Measurements from ENCODE around the gene FMN2.

Gene FMN2

DNA sequence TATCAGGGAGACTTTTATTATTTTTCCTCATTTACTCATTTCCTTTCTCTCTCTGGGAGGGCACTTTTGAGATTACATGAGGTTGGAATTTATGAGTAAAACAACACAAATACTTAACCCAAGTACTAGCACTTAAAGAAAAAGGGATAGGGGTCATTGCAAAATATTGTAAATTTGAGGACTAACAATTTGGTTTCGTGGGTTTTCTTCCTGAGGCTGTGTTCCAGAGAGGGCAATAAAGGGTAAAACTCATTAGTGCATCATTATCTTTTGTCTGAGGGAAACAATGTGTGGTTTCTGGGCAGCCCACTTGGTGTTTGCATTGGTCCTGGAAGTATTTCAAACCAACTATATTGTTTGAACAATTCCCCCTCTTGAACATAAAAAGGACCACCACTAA is 423.8 kb downstream of the FMN2 start (continued):
- TF ChIP-seq ZNF660 (tag by site-specific recombination; IDR thresholded peaks at IDR 0.05) (no peak), ZNF792 (tag by site-specific recombination; IDR thresholded peaks at IDR 0.05) (no peak), ZNF623 (tag by site-specific recombination; IDR thresholded peaks at IDR 0.05) (no peak), ZNF341 (tag by site-specific recombination; IDR thresholded peaks at IDR 0.05; ENCODE audit: low read depth) (no peak), ZBTB20 (tag by site-specific recombination; IDR thresholded peaks at IDR 0.05) (no peak), ZNF510 (tag by site-specific recombination; IDR thresholded peaks at IDR 0.05; ENCODE audit: insufficient replicate concordance) (no peak), ZNF610 (tag by site-specific recombination; IDR thresholded peaks at IDR 0.05; ENCODE audit: borderline replicate concordance) (peak; percentile 27; the same call in 1 of the 2 replicates), ZNF221 (tag by site-specific recombination; IDR thresholded peaks at IDR 0.05; ENCODE audit: borderline replicate concordance) (no peak), ZNF223 (tag by site-specific recombination; IDR thresholded peaks at IDR 0.05) (no peak), ZNF776 (tag by site-specific recombination; IDR thresholded peaks at IDR 0.05; ENCODE audit: borderline replicate concordance) (no peak), KLF9 (tag by site-specific recombination; IDR thresholded peaks at IDR 0.05; ENCODE audit: low read depth) (no peak), ZNF558 (tag by site-specific recombination; IDR thresholded peaks at IDR 0.05) (no peak), ZNF549 (tag by site-specific recombination; IDR thresholded peaks at IDR 0.05) (no peak), ZNF600 (tag by site-specific recombination; IDR thresholded peaks at IDR 0.05) (no peak), ZNF777 (tag by site-specific recombination; IDR thresholded peaks at IDR 0.05; ENCODE audit: borderline replicate concordance) (no peak), ZBTB8A (tag by site-specific recombination; IDR thresholded peaks at IDR 0.05) (peak; percentile 67; the same call in 1 of the 2 replicates), ZNF146 (tag by site-specific recombination; IDR thresholded peaks at IDR 0.05) (no peak), ZNF707 (tag by site-specific recombination; IDR thresholded peaks at IDR 0.05) (no peak), ZNF324 (tag by site-specific recombination; IDR thresholded peaks at IDR 0.05) (no peak), ZSCAN30 (tag by site-specific recombination; IDR thresholded peaks at IDR 0.05) (peak; percentile 56; the same call in 1 of the 2 replicates), SCRT2 (tag by site-specific recombination; IDR thresholded peaks at IDR 0.05) (no peak), ZEB2 (tag by site-specific recombination; IDR thresholded peaks at IDR 0.05) (peak; percentile 66; the same call in 1 of the 2 replicates)
- TF ChIP-seq, protein P1, sequence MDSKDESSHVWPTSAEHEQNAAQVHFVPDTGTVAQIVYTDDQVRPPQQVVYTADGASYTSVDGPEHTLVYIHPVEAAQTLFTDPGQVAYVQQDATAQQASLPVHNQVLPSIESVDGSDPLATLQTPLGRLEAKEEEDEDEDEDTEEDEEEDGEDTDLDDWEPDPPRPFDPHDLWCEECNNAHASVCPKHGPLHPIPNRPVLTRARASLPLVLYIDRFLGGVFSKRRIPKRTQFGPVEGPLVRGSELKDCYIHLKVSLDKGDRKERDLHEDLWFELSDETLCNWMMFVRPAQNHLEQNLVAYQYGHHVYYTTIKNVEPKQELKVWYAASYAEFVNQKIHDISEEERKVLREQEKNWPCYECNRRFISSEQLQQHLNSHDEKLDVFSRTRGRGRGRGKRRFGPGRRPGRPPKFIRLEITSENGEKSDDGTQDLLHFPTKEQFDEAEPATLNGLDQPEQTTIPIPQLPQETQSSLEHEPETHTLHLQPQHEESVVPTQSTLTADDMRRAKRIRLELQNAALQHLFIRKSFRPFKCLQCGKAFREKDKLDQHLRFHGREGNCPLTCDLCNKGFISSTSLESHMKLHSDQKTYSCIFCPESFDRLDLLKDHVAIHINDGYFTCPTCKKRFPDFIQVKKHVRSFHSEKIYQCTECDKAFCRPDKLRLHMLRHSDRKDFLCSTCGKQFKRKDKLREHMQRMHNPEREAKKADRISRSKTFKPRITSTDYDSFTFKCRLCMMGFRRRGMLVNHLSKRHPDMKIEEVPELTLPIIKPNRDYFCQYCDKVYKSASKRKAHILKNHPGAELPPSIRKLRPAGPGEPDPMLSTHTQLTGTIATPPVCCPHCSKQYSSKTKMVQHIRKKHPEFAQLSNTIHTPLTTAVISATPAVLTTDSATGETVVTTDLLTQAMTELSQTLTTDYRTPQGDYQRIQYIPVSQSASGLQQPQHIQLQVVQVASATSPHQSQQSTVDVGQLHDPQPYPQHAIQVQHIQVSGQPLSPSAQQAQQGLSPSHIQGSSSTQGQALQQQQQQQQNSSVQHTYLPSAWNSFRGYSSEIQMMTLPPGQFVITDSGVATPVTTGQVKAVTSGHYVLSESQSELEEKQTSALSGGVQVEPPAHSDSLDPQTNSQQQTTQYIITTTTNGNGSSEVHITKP (tag by site-specific recombination; IDR thresholded peaks at IDR 0.05), result no peak
- TF ChIP-seq, protein P2, sequence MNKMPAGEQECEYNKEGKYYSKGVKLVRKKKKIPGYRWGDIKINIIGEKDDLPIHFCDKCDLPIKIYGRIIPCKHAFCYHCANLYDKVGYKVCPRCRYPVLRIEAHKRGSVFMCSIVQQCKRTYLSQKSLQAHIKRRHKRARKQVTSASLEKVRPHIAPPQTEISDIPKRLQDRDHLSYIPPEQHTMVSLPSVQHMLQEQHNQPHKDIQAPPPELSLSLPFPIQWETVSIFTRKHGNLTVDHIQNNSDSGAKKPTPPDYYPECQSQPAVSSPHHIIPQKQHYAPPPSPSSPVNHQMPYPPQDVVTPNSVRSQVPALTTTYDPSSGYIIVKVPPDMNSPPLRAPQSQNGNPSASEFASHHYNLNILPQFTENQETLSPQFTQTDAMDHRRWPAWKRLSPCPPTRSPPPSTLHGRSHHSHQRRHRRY (tag by site-specific recombination; IDR thresholded peaks at IDR 0.05), result no peak
- TF ChIP-seq, protein P3, sequence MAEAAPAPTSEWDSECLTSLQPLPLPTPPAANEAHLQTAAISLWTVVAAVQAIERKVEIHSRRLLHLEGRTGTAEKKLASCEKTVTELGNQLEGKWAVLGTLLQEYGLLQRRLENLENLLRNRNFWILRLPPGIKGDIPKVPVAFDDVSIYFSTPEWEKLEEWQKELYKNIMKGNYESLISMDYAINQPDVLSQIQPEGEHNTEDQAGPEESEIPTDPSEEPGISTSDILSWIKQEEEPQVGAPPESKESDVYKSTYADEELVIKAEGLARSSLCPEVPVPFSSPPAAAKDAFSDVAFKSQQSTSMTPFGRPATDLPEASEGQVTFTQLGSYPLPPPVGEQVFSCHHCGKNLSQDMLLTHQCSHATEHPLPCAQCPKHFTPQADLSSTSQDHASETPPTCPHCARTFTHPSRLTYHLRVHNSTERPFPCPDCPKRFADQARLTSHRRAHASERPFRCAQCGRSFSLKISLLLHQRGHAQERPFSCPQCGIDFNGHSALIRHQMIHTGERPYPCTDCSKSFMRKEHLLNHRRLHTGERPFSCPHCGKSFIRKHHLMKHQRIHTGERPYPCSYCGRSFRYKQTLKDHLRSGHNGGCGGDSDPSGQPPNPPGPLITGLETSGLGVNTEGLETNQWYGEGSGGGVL (tag by site-specific recombination; IDR thresholded peaks at IDR 0.05), result no peak
- TF ChIP-seq, protein P4, sequence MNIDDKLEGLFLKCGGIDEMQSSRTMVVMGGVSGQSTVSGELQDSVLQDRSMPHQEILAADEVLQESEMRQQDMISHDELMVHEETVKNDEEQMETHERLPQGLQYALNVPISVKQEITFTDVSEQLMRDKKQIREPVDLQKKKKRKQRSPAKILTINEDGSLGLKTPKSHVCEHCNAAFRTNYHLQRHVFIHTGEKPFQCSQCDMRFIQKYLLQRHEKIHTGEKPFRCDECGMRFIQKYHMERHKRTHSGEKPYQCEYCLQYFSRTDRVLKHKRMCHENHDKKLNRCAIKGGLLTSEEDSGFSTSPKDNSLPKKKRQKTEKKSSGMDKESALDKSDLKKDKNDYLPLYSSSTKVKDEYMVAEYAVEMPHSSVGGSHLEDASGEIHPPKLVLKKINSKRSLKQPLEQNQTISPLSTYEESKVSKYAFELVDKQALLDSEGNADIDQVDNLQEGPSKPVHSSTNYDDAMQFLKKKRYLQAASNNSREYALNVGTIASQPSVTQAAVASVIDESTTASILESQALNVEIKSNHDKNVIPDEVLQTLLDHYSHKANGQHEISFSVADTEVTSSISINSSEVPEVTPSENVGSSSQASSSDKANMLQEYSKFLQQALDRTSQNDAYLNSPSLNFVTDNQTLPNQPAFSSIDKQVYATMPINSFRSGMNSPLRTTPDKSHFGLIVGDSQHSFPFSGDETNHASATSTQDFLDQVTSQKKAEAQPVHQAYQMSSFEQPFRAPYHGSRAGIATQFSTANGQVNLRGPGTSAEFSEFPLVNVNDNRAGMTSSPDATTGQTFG (tag by site-specific recombination; IDR thresholded peaks at IDR 0.05; ENCODE audit: borderline replicate concordance), result 0 out of 2 replicates have a peak, but pooled peaks have one; percentile 55
- TF ChIP-seq, protein P5, sequence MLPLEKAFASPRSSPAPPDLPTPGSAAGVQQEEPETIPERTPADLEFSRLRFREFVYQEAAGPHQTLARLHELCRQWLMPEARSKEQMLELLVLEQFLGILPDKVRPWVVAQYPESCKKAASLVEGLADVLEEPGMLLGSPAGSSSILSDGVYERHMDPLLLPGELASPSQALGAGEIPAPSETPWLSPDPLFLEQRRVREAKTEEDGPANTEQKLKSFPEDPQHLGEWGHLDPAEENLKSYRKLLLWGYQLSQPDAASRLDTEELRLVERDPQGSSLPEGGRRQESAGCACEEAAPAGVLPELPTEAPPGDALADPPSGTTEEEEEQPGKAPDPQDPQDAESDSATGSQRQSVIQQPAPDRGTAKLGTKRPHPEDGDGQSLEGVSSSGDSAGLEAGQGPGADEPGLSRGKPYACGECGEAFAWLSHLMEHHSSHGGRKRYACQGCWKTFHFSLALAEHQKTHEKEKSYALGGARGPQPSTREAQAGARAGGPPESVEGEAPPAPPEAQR (tag by site-specific recombination; IDR thresholded peaks at IDR 0.05), result no peak
- TF ChIP-seq, protein P6, sequence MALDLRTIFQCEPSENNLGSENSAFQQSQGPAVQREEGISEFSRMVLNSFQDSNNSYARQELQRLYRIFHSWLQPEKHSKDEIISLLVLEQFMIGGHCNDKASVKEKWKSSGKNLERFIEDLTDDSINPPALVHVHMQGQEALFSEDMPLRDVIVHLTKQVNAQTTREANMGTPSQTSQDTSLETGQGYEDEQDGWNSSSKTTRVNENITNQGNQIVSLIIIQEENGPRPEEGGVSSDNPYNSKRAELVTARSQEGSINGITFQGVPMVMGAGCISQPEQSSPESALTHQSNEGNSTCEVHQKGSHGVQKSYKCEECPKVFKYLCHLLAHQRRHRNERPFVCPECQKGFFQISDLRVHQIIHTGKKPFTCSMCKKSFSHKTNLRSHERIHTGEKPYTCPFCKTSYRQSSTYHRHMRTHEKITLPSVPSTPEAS (tag by site-specific recombination; IDR thresholded peaks at IDR 0.05), result no peak
